ENCODE measurements around the gene HLA-A.

- TF ChIP-seq POLR2A (IDR thresholded peaks at IDR 0.05; ENCODE audit: extremely low read depth, insufficient read length), result no peak
- TF ChIP-seq CTCF (IDR thresholded peaks at IDR 0.05; ENCODE audit: low read depth, low read length), result no peak
These were observed 26.6 kb downstream of the HLA-A start for GRCh38 chr6:29968905-29969304.
